Effector memory CD4-positive, alpha-beta T cell (primary cell): ENCODE measurements around the gene STAMBPL1.

Experiments used
- DNase-seq, 3 donors: peaks; one replicate each; pipeline ENCODE4 v3.0.0-alpha.2; 2020
- H3K27ac ChIP-seq: 2 replicates; pipeline ENCODE4 v1.7.0; 2013; ENCODE audit warnings: mild to moderate bottlenecking, low read length, moderate library complexity; ENCODE audit not compliant: insufficient read depth, poor library complexity, severe bottlenecking
- H3K27me3 ChIP-seq: replicated peaks from 2 replicates; pipeline ENCODE4 v1.7.0; 2013; ENCODE audit warnings: mild to moderate bottlenecking, low read length; ENCODE audit not compliant: insufficient read depth, control insufficient read depth, poor library complexity, severe bottlenecking
- H3K36me3 ChIP-seq: 2 replicates; pipeline ENCODE4 v1.7.0; 2013; ENCODE audit warnings: mild to moderate bottlenecking, low read length, moderate library complexity; ENCODE audit not compliant: control insufficient read depth, insufficient read depth
- H3K4me1 ChIP-seq: 2 replicates; pipeline ENCODE4 v1.7.0; 2013; ENCODE audit warnings: low read length, mild to moderate bottlenecking; ENCODE audit not compliant: control insufficient read depth, insufficient read depth, poor library complexity, severe bottlenecking
- H3K4me3 ChIP-seq: 2 replicates; pipeline ENCODE4 v1.7.0; 2013; ENCODE audit warnings: low read length, low read depth, mild to moderate bottlenecking; ENCODE audit not compliant: insufficient read depth, poor library complexity, severe bottlenecking
- H3K9me3 ChIP-seq: 2 replicates; pipeline ENCODE4 v1.7.0; 2013; ENCODE audit warnings: mild to moderate bottlenecking, low read length, moderate library complexity; ENCODE audit not compliant: control insufficient read depth

The STAMBPL1 gene

DNA sequence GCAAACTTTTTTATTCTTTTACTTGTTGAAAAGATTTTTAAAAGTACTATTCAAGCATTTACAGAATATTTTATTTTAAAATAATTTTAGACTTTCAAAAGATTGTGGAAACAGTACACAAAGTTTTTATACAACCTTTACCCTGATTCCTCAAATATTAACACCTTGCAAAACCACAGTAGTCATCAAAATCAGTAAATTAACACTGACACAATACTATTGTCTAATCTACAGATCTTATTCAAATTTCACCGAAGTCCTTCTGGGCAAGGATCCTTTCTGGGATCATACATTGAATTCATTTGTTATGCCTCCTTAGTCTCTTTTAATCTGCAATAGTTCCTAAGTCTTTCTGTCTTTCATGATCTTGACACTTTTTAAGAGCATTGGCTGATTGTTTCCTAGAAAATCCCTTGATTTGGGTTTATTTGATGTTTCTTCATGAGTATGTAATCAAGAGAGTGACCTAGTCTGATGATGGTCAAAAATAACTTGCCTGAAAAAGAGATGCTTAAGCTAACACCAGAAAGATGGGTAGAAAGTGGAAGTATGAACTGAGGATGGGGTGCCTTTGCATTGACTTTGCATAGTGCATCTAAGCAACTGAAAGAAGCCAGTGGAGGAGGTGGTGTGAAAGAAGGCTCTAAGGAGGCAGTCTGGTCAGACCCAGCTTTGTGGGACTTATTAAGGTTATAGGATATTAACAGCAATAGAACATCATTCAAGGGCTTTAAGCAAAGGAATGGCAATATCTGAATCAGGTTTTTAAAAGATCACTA lies 9.7 kb downstream of the STAMBPL1 start:
- no peaks in the 10 kb centered on the region for H3K4me1 ChIP-seq
- H3K36me3 ChIP-seq = no peaks in the 10 kb centered on the region
- H3K4me3 ChIP-seq = no peak overlapping the region
- H3K27ac ChIP-seq = no peak overlapping the region
- DNase-seq = no peak
- H3K9me3 ChIP-seq = no peaks in the 10 kb centered on the region
- no peaks in the 10 kb centered on the region for H3K27me3 ChIP-seq

DNA sequence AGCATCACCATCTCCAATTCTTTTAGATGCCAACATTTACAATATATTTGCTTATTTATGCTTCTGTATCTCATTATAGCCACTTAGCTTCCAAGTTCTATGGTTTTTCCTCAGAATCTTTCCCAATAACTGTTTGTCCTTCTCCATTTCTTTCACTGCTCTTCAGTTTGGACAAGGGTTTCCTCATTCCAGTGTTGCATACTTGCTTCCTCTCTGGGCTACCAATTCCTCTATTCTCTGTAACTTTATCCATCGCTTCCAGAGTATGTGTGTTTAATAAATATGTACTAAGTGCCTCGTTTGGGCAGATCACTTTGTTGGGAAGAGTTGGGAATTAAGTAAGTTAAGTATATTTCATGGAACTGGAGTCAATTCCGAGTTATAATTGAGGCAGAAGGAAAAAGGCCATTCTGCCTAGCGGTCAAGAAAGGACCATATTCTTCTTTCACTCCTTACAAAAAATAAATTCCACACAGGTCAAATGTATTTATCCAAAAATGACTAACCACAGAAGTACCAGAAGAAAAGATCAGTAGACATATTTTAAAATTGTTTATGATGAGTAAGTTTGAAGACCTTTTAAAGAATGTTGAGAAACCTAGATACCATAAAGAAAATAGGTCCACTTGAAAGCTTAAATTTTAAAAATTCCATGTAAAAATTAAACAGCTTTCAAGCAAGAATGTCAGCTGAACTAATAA lies 10.8 kb downstream of the STAMBPL1 start:
- no peaks in the 10 kb centered on the region for H3K36me3 ChIP-seq
- no peak overlapping the region for H3K27ac ChIP-seq
- no peaks in the 10 kb centered on the region for H3K4me1 ChIP-seq
- no peak overlapping the region for H3K4me3 ChIP-seq
- no peaks in the 10 kb centered on the region for H3K27me3 ChIP-seq
- no peaks in the 10 kb centered on the region for H3K9me3 ChIP-seq
- DNase-seq = no peak

GRCh38 chr10:88892222-88892967 lies 12.3 kb downstream of the STAMBPL1 start:
- DNase-seq = no peak
- Histone ChIP-seq H3K9me3 (no peaks in the 10 kb centered on the region), H3K27me3 (no peaks in the 10 kb centered on the region), H3K4me3 (no peak overlapping the region), H3K36me3 (no peaks in the 10 kb centered on the region), H3K27ac (no peak overlapping the region), H3K4me1 (peaks cover 8% of the 10 kb centered on the region)

DNA sequence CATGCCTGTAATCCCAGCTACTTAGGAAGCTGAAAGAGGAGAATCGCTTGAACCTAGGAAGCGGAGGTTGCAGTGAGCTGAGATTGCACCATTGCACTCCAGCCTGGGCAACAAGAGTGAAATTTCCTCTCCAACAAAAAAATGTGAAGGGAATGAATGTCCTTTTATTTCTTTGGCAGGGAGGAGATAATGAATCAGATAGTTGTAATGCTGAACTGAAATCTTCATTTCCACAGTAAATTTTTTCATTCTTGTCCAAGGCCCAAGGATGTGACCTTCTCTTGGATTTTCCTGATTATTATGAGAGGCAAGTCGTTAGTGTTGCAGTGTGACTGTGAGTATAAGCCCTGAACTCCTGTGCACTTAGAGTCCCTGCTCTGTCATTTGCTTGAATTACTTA lies 13.6 kb downstream of the STAMBPL1 start:
- Histone ChIP-seq H3K27me3 (no peaks in the 10 kb centered on the region), H3K27ac (no peak overlapping the region), H3K4me1 (peaks cover 8% of the 10 kb centered on the region), H3K36me3 (no peaks in the 10 kb centered on the region), H3K9me3 (no peaks in the 10 kb centered on the region), H3K4me3 (no peak overlapping the region)
- no peak for DNase-seq

- Histone ChIP-seq H3K27ac (no peak overlapping the region), H3K9me3 (no peaks in the 10 kb centered on the region), H3K27me3 (no peaks in the 10 kb centered on the region), H3K36me3 (no peaks in the 10 kb centered on the region), H3K4me1 (peaks cover 8% of the 10 kb centered on the region), H3K4me3 (no peak overlapping the region)
- no peak for DNase-seq
These were observed 15.2 kb downstream of the STAMBPL1 start for GRCh38 chr10:88895250-88895649.

GRCh38 chr10:88896372-88896993 lies 16.4 kb downstream of the STAMBPL1 start:
- H3K9me3 ChIP-seq = no peaks in the 10 kb centered on the region
- no peak overlapping the region for H3K27ac ChIP-seq
- DNase-seq = no peak
- peaks cover 8% of the 10 kb centered on the region for H3K4me1 ChIP-seq
- no peaks in the 10 kb centered on the region for H3K27me3 ChIP-seq
- no peak overlapping the region for H3K4me3 ChIP-seq
- no peaks in the 10 kb centered on the region for H3K36me3 ChIP-seq

GRCh38 chr10:88896994-88897853 lies 17.2 kb downstream of the STAMBPL1 start:
- H3K27ac ChIP-seq = no peak overlapping the region
- DNase-seq = no peak
- no peaks in the 10 kb centered on the region for H3K27me3 ChIP-seq
- peaks cover 8% of the 10 kb centered on the region for H3K4me1 ChIP-seq
- H3K36me3 ChIP-seq = peaks cover 4% of the 10 kb centered on the region
- no peak overlapping the region for H3K4me3 ChIP-seq
- no peaks in the 10 kb centered on the region for H3K9me3 ChIP-seq

GRCh38 chr10:88898727-88899126 lies 18.7 kb downstream of the STAMBPL1 start:
- DNase-seq = no peak
- H3K9me3 ChIP-seq = no peaks in the 10 kb centered on the region
- no peaks in the 10 kb centered on the region for H3K27me3 ChIP-seq
- no peak overlapping the region for H3K27ac ChIP-seq
- peaks cover 18% of the 10 kb centered on the region for H3K36me3 ChIP-seq
- H3K4me3 ChIP-seq = no peak overlapping the region
- peaks cover 8% of the 10 kb centered on the region for H3K4me1 ChIP-seq

DNA sequence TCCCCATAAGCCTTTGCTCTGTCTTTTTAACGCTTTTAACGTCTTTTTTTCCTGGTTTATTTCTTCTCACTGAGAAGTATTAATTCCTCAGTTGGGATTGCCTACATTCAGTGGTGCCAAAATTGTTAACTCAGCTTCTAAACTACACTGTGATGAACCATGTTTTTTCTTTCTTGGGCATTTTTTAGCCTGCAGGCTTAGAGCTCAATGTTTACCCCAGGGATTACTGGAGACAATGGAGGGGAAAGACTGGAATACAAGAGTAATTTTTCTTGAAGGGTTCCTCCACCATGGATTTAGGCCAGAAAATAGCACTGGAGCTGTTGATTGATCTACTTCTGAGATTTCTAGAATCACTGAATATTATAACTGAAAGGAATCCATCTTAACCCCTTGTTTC lies 19.8 kb downstream of the STAMBPL1 start:
- DNase-seq = no peak
- Histone ChIP-seq H3K27ac (no peak overlapping the region), H3K4me3 (no peak overlapping the region), H3K9me3 (no peaks in the 10 kb centered on the region), H3K36me3 (peaks cover 25% of the 10 kb centered on the region), H3K27me3 (no peaks in the 10 kb centered on the region), H3K4me1 (peaks cover 8% of the 10 kb centered on the region)
